Peyer's patch (tissue), 4 donors: ENCODE measurements around the gene QPCTL. TPM values are rescaled to one million over a fixed set of nuclear protein-coding genes. Genes with fewer than 3 reads are reported as not detected.
"Not testable (repeated sequence)": the region's sequence is repeated elsewhere in the genome, so short reads cannot be mapped to it uniquely, and the experiment has no call there.

ENCODE experiments used
- DNase-seq, 3 donors: peaks; one replicate each; pipeline ENCODE4 v3.0.0-alpha.2; 2017 to 2019
- H3K27ac ChIP-seq, 4 donors: fragments of 200-600 bp; sonication (generic); one replicate each; pipeline ENCODE4 v1.5.1; 2016 to 2019
- H3K27me3 ChIP-seq, 2 donors: fragments of 200-600 bp; sonication (generic); one replicate each; pipeline ENCODE4 v1.5.1; 2019
- H3K36me3 ChIP-seq, 3 donors: fragments of 200-600 bp; sonication (generic); one replicate each; pipeline ENCODE4 v1.5.1; 2016 to 2019
- H3K4me1 ChIP-seq, 4 donors: fragments of 200-600 bp; sonication (generic); one replicate each; pipeline ENCODE4 v1.5.1; 2016 to 2019
- H3K4me3 ChIP-seq, 4 donors: fragments of 200-600 bp; sonication (generic); 1 replicate in 3 of 4; 2 replicates in 1 of 4; pipeline ENCODE4 v1.5.1; 2016 to 2019; ENCODE audit warnings: mild to moderate bottlenecking in 1 of 4
- H3K9me3 ChIP-seq, 4 donors: fragments of 200-600 bp; sonication (generic); one replicate each; pipeline ENCODE4 v1.5.1; 2016 to 2019; ENCODE audit warnings: mild to moderate bottlenecking in 1 of 4
- POLR2A ChIP-seq, 2 donors: fragments of 450-650 bp; IDR thresholded peaks; one replicate each; pipeline ENCODE4 v1.5.1; 2017; ENCODE audit warnings: antibody characterized with exemption in 2 of 2, mild to moderate bottlenecking in 2 of 2, moderate library complexity in 2 of 2
- total RNA-seq, 4 donors: library from RNA; depleted of rRNA; stranded (reverse); fragments of >200 nt; gene quantifications; one replicate each; pipeline ENCODE4 v1.1.0, GENCODE V29; 2016
- TF ChIP-seq, protein P1 (sequence below), 6 experiments: fragments of 450-650 bp in 4 of 6; fragments of 200-600 bp in 2 of 6; sonication (generic) in 1 of 6; IDR thresholded peaks; one replicate each; pipeline ENCODE4 v1.5.1; 2017 to 2019; ENCODE audit warnings: antibody characterized with exemption in 6 of 6, mild to moderate bottlenecking in 3 of 6, moderate library complexity in 1 of 6

The QPCTL gene
- total RNA-seq, 4 donors from 2014 or later: 6.1 to 11.6 (median 7.4) TPM

DNA sequence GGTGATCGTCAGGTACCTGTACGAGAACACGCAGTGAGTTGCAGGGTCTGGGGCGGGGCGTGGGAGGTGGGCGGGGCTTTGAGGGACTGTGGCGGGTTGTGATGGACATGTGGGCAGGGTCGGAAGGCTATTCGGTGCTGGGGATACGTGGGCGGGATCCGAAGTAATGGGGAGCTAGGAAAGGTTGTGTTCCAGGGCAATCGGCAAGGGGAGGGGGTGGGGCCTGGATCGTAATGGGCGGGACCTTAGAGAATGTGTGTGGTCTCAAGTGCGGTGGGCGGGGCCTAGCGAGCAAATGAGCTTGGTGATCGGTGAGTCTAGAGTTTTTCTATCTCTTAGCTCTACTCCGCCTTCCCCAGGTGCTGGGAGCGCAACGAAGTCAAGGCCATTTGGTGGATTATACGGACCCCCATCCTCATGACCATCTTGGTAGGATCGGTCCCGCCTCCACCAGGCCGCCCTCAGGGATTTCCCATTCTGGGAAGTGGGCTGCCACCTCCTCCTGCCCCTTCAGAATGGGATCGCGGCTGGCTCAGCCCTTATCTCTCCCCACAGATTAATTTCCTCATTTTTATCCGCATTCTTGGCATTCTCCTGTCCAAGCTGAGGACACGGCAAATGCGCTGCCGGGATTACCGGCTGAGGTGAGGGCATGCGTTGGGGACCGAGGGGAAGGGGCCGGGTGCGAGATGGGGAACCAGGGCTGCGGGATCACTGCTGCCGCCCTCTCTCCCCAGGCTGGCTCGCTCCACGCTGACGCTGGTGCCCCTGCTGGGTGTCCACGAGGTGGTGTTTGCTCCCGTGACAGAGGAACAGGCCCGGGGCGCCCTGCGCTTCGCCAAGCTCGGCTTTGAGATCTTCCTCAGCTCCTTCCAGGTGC lies 14.9 kb upstream of the QPCTL start:
- DNase-seq: peak; percentile 95 to 97 (median 96)
- no peaks in the 10 kb centered on the region for H3K9me3 ChIP-seq
- peaks cover 0 to 21% (median 8%) of the 10 kb centered on the region in 4 donors for H3K4me1 ChIP-seq
- H3K4me3 ChIP-seq: peak overlapping the region; percentile 26 to 55 (median 52)
- no peaks in the 10 kb centered on the region for H3K36me3 ChIP-seq
- TF ChIP-seq POLR2A (IDR thresholded peaks at IDR 0.05): no peak
- TF ChIP-seq, protein P1, sequence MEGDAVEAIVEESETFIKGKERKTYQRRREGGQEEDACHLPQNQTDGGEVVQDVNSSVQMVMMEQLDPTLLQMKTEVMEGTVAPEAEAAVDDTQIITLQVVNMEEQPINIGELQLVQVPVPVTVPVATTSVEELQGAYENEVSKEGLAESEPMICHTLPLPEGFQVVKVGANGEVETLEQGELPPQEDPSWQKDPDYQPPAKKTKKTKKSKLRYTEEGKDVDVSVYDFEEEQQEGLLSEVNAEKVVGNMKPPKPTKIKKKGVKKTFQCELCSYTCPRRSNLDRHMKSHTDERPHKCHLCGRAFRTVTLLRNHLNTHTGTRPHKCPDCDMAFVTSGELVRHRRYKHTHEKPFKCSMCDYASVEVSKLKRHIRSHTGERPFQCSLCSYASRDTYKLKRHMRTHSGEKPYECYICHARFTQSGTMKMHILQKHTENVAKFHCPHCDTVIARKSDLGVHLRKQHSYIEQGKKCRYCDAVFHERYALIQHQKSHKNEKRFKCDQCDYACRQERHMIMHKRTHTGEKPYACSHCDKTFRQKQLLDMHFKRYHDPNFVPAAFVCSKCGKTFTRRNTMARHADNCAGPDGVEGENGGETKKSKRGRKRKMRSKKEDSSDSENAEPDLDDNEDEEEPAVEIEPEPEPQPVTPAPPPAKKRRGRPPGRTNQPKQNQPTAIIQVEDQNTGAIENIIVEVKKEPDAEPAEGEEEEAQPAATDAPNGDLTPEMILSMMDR (IDR thresholded peaks at IDR 0.05): no peak
- peak overlapping the region in 2 of 4 donors; percentile 35 to 55 for H3K27ac ChIP-seq
- no peaks in the 10 kb centered on the region for H3K27me3 ChIP-seq

DNA sequence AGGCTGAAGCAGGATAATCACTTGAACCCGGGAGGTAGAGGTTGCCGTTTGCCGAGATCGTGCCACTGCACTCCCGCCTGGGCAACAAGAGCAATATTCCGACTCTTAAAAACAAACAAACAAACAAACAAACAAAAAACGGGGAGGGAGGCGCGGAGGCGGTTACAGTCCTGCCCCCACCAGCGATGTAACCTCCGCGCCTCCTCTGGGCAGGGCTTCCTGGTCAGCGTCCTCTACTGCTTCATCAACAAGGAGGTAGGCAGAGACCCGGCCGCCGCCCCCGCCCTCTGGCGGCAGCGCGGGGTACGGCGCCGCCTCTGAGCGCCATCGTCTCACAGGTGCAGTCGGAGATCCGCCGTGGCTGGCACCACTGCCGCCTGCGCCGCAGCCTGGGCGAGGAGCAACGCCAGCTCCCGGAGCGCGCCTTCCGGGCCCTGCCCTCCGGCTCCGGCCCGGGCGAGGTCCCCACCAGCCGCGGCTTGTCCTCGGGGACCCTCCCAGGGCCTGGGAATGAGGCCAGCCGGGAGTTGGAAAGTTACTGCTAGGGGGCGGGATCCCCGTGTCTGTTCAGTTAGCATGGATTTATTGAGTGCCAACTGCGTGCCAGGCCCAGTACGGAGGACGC lies 11.0 kb upstream of the QPCTL start:
- Histone ChIP-seq H3K36me3 (peaks cover 0 to 12% (median 0%) of the 10 kb centered on the region in 3 donors), H3K27me3 (no peaks in the 10 kb centered on the region), H3K9me3 (no peaks in the 10 kb centered on the region), H3K27ac (peak overlapping the region in 3 of 4 donors; percentile 55 to 78 (median 63)), H3K4me3 (peak overlapping the region; percentile 20 to 56 (median 38)), H3K4me1 (peaks cover 0 to 20% (median 8%) of the 10 kb centered on the region in 4 donors)
- DNase-seq: peak; percentile 81 to 95 (median 93)
- TF ChIP-seq POLR2A (IDR thresholded peaks at IDR 0.05): peak in 1 of 2 donors; percentile 36
- TF ChIP-seq, protein P1 (IDR thresholded peaks at IDR 0.05): peak; percentile 95 to 99 (median 98)

DNA sequence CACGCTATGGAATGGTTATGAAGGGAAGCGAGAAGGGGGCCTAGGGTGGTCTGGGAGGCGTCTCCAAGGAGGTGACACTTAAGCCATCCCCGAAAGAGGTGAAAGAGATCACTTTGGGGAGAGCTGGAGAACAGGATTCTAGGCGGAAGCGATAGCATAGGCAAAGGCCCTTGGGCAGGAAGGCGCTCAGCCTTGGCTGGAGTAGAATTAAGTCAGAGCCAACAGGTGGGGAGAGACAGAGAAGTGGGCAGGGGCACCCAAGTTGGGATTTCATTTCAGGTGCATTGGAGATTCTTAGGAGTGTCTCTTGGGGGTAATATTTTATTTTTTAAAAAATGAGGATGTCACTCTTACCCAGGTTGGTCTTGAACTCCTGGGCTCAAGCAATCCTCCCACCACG lies 10.3 kb upstream of the QPCTL start:
- Histone ChIP-seq H3K36me3 (peaks cover 0 to 18% (median 0%) of the 10 kb centered on the region in 3 donors), H3K4me3 (peak overlapping the region in 1 of 4 donors; percentile 44), H3K27me3 (no peaks in the 10 kb centered on the region), H3K4me1 (peaks cover 0 to 14% (median 7%) of the 10 kb centered on the region in 4 donors), H3K9me3 (no peaks in the 10 kb centered on the region), H3K27ac (peak overlapping the region in 2 of 4 donors; percentile 63 to 78)
- TF ChIP-seq, protein P1 (IDR thresholded peaks at IDR 0.05): no peak
- no peak for TF ChIP-seq POLR2A (IDR thresholded peaks at IDR 0.05)
- DNase-seq: no peak

DNA sequence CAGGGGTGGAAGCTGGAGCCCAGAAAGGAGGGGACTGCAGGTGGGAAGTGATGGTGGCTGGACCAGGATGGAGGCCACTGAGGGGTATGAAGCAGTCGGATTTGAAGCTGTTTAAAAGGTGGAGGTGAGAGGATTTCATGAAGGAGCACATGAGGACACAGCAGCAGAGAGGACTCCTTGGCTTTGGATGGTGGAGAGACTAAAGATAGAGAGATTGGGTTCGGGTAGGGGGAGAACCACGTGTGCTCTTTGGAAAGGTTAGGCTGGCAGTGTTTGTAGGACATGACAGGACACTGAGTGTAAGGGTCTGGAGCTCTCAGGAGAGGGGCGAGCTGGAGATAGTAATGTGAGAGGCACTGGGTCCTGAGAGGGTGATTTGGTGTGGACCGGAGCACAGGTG lies 9.6 kb upstream of the QPCTL start:
- Histone ChIP-seq H3K4me1 (peaks cover 0 to 8% (median under 1%) of the 10 kb centered on the region in 4 donors), H3K27me3 (no peaks in the 10 kb centered on the region), H3K9me3 (no peaks in the 10 kb centered on the region), H3K36me3 (peaks cover 0 to 26% (median 0%) of the 10 kb centered on the region in 3 donors), H3K4me3 (no peak overlapping the region), H3K27ac (no peak overlapping the region)
- DNase-seq: no peak
- no peak for TF ChIP-seq POLR2A (IDR thresholded peaks at IDR 0.05)
- TF ChIP-seq, protein P1 (IDR thresholded peaks at IDR 0.05): no peak

DNA sequence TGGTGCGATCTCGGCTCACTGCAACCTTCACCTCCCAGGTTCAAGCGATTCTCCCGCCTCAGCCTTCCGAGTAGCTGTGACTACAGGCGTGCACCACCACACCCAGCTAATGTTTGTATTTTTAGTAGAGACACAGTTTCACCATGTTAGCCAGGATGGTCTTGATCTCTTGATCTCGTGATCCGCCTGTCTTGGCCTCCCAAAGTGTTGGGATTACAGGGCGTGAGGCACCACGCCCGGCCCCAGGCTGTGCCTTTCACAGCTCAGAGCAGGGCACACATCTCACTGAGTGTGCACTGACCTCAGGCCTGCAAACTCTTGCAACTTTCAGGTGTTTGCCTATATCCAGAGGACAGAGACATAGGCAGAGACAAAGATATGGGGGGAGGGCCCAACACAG lies 7.4 kb upstream of the QPCTL start:
- H3K4me1 ChIP-seq, DNase-seq, H3K9me3 ChIP-seq, H3K27me3 ChIP-seq, H3K4me3 ChIP-seq, H3K27ac ChIP-seq: not testable (repeated sequence)
- peaks cover 0 to 34% (median 0%) of the 10 kb centered on the region in 3 donors for H3K36me3 ChIP-seq

DNA sequence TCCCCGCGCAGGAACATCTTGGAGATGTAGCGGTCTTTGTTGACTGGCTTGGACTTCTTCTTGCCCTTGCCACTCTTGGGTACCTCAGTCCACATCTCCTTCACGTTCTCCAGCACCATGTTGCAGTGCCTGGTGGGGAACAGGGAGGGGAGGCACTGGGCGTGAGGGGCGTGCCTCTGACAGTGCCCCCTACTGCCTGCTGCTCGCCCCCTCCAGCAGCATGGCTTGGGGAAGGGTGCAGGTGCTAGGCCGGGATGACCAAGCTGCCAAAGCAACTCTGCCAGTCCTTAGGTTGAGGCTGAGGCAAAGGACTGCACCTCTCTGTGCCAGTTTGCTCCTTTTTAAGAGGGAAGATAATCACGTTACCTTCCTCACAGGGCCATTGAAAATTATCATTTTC lies 4.9 kb upstream of the QPCTL start:
- DNase-seq: no peak
- Histone ChIP-seq H3K4me3 (no peak overlapping the region), H3K27ac (no peak overlapping the region), H3K4me1 (peaks cover 0 to 9% (median 5%) of the 10 kb centered on the region in 4 donors), H3K36me3 (peaks cover 0 to 34% (median 0%) of the 10 kb centered on the region in 3 donors), H3K9me3 (no peaks in the 10 kb centered on the region), H3K27me3 (no peaks in the 10 kb centered on the region)
- TF ChIP-seq POLR2A (IDR thresholded peaks at IDR 0.05): no peak
- TF ChIP-seq, protein P1 (IDR thresholded peaks at IDR 0.05): no peak
